Lung microvascular endothelial cell (primary cell): ENCODE results near the gene CNTNAP2. TPM values are rescaled to one million over a fixed set of nuclear protein-coding genes. Genes with fewer than 3 reads are reported as not detected.
"Not testable (repeated sequence)": the region's sequence is repeated elsewhere in the genome, so short reads cannot be mapped to it uniquely, and the experiment has no call there.

Experiments used
- DNase-seq, 2 donors: peaks; one replicate each; pipeline versions ENCODE4 v3.0.0 to v3.0.0-alpha.2; 2010; ENCODE audit warnings: low read depth in 2 of 2
- total RNA-seq: library from RNA; depleted of rRNA; stranded (reverse); fragments of >200 nt; gene quantifications from 2 replicates; pipeline ENCODE4 v1.2.1, GENCODE V29; 2014

CNTNAP2 gene
- total RNA-seq, 1 donor from 2014 or later, result under 0.01 TPM

DNA sequence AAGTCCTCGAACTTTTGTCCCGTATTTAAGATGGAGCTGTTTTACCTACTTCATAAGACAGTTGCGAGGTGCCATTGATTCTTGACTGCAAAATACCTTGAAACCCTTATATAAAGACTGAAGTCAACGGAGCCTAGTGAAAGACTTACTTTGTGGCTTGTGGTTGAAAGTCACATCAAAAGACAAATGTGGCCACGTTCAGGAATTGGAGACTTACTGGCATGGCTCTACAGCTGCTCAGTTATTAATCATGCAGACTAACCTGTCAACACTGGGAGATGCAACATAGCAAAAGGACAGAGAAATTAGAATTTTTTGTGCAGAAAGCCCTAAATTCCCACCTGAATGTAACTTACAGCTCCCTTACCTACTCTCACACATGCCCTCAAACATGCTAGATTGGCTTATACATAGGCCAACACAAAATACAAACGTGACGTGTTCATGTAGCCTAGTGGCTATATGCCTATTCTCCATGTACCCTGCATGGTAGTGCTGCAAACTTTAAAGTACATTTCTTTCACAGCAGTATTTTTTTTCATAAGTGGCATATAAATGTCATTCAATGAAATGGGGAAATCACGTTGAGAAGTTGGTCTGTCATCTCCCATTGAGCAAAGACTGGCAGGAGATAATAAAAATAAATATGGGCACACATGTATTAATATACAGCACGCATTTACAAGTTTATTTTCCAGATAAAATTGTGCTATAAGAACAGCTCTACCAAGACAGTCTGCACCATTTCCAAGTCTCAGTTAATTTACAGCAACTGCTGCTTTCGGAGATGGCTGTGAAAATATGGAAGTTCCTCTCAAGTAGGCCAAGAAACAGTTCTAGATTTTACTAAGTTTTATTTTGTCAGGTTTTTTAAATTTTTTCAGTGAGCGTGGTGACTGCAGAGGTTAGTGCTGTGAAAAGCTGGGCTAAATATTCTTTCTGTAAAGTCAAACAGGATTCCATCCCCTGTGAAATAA is 2303.5 kb downstream of the CNTNAP2 start:
- DNase-seq, result no peak

DNA sequence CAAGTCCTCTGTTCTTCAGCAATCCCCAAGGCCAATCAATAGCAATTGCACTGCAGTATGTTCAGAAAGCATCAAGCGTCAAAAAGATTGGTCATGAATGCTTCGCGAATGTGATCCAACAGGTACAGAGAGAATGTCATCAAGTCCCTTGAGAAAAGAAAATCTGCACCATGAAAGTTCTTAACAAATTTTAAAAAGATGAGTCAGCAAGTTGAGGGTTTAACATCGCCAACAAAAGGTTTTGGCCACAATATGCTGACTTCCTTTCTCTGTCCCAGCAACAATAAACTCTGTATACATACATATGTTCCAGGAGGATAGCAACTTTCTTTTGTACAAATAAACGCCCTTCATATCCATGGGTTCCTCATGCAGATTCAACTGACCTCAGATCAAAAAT is 2305.4 kb downstream of the CNTNAP2 start:
- no peak for DNase-seq

DNA sequence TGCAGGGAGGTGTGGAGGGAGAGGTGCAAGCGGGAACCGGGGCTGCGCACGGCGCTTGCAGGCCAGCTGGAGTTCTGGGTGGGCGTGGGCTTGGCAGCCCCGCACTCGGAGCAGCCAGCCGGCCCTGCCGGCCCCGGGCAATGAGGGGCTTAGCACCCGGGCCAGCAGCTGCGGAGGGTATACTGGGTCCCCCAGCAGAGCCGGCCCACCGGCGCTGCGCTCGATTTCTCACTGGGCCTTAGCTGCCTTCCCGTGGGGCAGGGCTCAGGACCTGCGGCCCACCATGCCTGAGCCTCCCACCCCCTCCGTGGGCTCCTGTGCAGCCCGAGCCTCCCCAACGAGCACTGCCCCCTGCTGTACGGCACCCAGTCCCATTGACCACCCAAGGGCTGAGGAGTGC is 2309.8 kb downstream of the CNTNAP2 start:
- DNase-seq, result not testable (repeated sequence)

- DNase-seq, result not testable (repeated sequence)
These were observed 2314.1 kb downstream of the CNTNAP2 start for GRCh38 chr7:148430690-148431089.

- no peak for DNase-seq
These were observed 2317.1 kb downstream of the CNTNAP2 start for GRCh38 chr7:148433521-148434180.

GRCh38 chr7:148434181-148434757 is 2317.7 kb downstream of the CNTNAP2 start:
- DNase-seq, result no peak

DNA sequence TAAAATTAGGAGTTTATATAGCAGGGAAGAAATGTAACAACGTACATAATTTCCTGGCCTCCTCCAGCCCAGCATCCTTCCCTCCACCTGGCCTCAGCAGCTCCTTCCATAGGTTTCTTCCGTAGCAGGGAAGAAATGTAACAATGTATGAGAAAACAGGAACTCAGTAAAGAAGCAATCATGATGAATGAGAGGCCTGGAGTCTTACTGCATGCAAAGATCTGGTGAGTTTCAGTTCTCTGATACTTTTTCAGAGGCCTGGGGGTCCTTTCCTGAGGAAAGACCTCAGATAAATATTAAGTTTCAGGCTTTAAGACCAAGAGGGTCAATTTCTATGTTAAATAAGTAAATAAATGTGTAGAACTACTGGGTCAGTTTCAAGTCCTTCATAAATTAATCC is 2318.3 kb downstream of the CNTNAP2 start:
- DNase-seq, result no peak

GRCh38 chr7:148435715-148436114 is 2319.1 kb downstream of the CNTNAP2 start:
- DNase-seq, result no peak

GRCh38 chr7:148436135-148436534 is 2319.5 kb downstream of the CNTNAP2 start:
- DNase-seq, result no peak

- no peak for DNase-seq
These were observed 2320.0 kb downstream of the CNTNAP2 start for GRCh38 chr7:148436571-148436970.

DNA sequence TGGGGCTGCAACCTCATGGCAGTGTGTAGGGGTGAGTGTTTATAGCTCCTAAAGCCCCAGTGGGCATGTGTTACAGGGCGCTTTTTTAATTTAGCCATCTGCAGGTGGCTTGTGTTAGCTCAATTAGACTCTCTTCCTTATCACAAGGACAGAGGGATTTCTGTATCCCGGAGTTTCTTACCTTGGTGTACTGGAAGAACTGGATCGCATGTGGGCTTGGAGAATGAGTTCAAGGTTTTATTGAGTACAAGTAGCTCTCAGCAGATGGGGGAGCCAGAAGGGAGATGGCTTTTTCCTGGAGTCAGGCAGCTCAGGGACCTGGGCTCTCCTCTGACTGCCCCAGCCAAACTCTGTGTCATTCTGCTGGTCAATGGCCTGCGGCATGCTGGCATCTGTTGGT is 2320.4 kb downstream of the CNTNAP2 start:
- DNase-seq, result no peak

DNA sequence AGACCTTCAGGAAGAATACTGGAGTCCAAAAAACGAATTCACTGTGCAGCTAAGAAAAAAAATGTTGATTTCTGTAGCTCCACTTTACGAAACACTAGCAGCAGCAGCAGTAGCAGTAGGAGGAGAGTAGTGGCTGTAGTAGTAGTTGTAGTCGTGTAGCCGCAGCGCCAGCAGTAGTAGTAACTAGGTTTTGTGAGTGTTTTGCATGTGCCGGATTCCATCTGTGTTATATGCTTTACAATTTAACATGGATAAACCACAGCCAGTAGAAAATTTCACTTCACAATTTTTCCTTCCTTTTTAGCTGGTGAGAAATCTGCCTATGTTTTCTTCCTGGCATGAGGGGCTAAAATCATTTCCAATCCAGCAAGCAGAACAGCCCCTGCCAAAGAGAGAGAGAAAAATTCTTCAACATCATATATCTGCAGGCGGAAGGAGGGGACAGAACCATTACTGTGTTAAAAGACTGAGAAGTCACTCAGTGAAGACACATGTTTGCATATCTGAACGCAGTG is 2325.6 kb downstream of the CNTNAP2 start:
- no peak for DNase-seq

DNA sequence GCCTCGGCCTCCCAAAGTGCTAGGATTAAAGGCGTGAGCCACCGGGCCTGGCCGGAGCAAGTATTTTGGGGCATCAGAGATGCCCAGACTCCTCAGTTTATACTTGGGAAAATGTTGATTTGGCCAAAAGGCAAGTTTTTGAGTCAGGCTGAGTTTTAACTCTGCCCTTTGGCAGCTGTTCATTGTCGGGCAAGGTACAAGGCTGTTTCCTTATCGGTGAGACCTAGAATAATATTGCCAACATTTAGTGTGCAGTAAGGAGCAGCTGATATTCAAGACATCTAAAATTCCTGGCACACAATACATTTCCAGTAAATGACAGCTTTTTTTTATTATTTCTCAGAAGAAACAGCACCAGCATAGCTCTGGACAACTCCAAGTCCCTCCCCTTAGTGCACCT is 2326.3 kb downstream of the CNTNAP2 start:
- no peak for DNase-seq

GRCh38 chr7:148445260-148446044 is 2328.9 kb downstream of the CNTNAP2 start:
- no peak for DNase-seq

DNA sequence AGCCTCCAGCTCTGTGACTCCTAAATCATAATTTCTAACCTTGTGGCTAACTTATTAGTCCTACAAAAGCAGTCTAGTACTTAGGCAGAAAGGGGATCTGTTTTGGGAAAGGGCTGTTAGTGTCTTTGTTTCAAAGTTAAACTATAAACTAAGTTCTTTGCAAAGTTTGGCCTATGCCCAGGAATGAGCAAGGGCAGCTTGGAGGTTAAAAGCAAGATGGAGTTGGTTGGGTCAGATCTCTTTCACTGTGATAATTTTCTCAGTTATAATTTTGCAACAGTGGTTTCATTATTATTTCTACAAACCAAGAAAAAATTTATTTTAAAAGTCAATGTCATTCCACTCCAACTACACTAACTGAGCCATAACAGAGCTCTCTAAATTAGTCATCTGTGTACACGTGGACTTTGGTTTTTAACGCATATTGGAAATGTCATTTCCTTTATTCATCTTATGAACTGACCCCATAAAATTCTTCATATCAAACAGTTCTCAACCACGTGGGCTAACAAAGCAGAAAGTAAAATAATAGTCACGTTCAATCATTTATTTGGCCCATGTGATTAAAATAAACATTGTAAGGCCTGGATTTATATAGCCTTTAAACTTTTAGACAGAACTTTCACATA is 2330.7 kb downstream of the CNTNAP2 start:
- no peak for DNase-seq

- DNase-seq, result not testable (repeated sequence)
These were observed 2334.9 kb downstream of the CNTNAP2 start for GRCh38 chr7:148451526-148451925.

DNA sequence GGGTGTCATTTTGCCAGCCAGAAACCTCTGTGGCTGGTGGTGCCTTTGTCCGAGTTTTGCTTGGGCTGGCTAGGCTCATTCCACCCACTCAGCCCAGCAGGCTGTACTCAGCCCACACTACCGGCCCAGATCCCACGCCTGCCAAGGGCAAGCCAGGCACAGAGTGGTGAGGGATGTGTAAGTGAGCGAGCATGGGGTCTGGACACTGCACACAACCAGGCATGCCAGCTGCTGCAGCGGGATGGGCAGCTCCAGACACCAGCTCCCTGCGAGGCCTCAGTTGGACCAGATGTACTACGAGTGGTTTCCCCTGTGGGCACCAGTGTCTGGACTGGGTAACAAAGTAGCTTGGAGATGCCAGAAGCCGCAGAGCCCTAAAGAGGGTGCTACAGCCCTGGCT is 2339.8 kb downstream of the CNTNAP2 start:
- DNase-seq, result no peak

GRCh38 chr7:148457310-148457921 is 2340.8 kb downstream of the CNTNAP2 start:
- no peak for DNase-seq

- DNase-seq, result no peak
These were observed 2341.7 kb downstream of the CNTNAP2 start for GRCh38 chr7:148458263-148458662.
